HEK293 (cell line): ENCODE results near the gene RFX4.

ENCODE experiments used
- CTCF ChIA-PET: fragments of 350-600 bp; formaldehyde crosslinking; extraction: SDS; loops from one replicate; lab custom pipeline; 2021; ENCODE audit warnings: antibody characterized with exemption; lab: Yijun Ruan, JAX
- POLR2A ChIA-PET: fragments of 300-600 bp; formaldehyde crosslinking; extraction: SDS; loops from one replicate; lab custom pipeline; 2020; ENCODE audit warnings: antibody characterized with exemption, inconsistent platforms; lab: Yijun Ruan, JAX
- H3K27ac ChIP-seq: fragments of 200-500 bp; sonication (Bioruptor generic); 2 replicates; pipeline ENCODE4 v1.5.1; 2014; ENCODE audit warnings: low read depth, low read length, control low read depth, inconsistent platforms; ENCODE audit errors: extremely low read depth
- H3K36me3 ChIP-seq, 2 experiments: fragments of 200-500 bp in 1 of 2; sonication (Bioruptor generic) in 1 of 2; 1 replicate in 1 of 2; 2 replicates in 1 of 2; pipeline ENCODE4 v1.5.1; 2014 to 2017; ENCODE audit warnings: inconsistent platforms in 2 of 2, low read length in 2 of 2; ENCODE audit not compliant: control insufficient read depth in 2 of 2, insufficient read depth in 1 of 2
- H3K4me1 ChIP-seq: fragments of 200-500 bp; sonication (Bioruptor generic); 2 replicates; pipeline ENCODE4 v1.5.1; 2014; ENCODE audit warnings: mild to moderate bottlenecking, low read length, inconsistent platforms; ENCODE audit not compliant: control insufficient read depth, insufficient read depth
- H3K4me3 ChIP-seq: 2 replicates; pipeline ENCODE4 v1.5.1; 2011; ENCODE audit warnings: low read depth, mild to moderate bottlenecking, control low read depth, low read length, moderate library complexity
- H3K9me3 ChIP-seq: fragments of 200-500 bp; sonication (Bioruptor generic); 2 replicates; pipeline ENCODE4 v1.5.1; 2014; ENCODE audit warnings: low read depth, low read length, inconsistent platforms; ENCODE audit not compliant: control insufficient read depth, insufficient read depth
- CTCF ChIP-seq: fragments of 450-650 bp; formaldehyde crosslinking; IDR thresholded peaks from 2 replicates; pipeline ENCODE4 v1.5.1; 2016; ENCODE audit warnings: missing biosample characterization, missing genetic modification characterization
- MYNN ChIP-seq: fragments of 450-650 bp; formaldehyde crosslinking; IDR thresholded peaks from 2 replicates; pipeline ENCODE4 v1.5.1; 2016; ENCODE audit warnings: missing biosample characterization, missing genetic modification characterization, borderline replicate concordance
- SCRT2 ChIP-seq: fragments of 450-650 bp; formaldehyde crosslinking; IDR thresholded peaks from 2 replicates; pipeline ENCODE4 v1.5.1; 2016; ENCODE audit warnings: missing biosample characterization, missing genetic modification characterization
- SETDB1 ChIP-seq: IDR thresholded peaks from one replicate; pipeline ENCODE4 v1.6.1; 2017; ENCODE audit warnings: mild to moderate bottlenecking, low read length, moderate library complexity, mixed read lengths; ENCODE audit not compliant: insufficient read length
- ZBTB1 ChIP-seq: fragments of 450-650 bp; formaldehyde crosslinking; IDR thresholded peaks from 2 replicates; pipeline ENCODE4 v1.5.1; 2016; ENCODE audit warnings: missing biosample characterization, missing genetic modification characterization
- ZFHX2 ChIP-seq: fragments of 450-650 bp; formaldehyde crosslinking; conservative IDR thresholded peaks from 2 replicates; pipeline ENCODE4 v1.5.1; 2016; ENCODE audit warnings: missing biosample characterization, missing genetic modification characterization
- ZNF121 ChIP-seq: fragments of 450-650 bp; formaldehyde crosslinking; IDR thresholded peaks from 2 replicates; pipeline ENCODE4 v1.5.1; 2016; ENCODE audit warnings: missing biosample characterization, missing genetic modification characterization
- ZNF202 ChIP-seq: fragments of 450-650 bp; formaldehyde crosslinking; IDR thresholded peaks from 2 replicates; pipeline ENCODE4 v1.5.1; 2016; ENCODE audit warnings: missing biosample characterization, missing genetic modification characterization, borderline replicate concordance
- ZNF341 ChIP-seq: fragments of 450-650 bp; formaldehyde crosslinking; IDR thresholded peaks from 2 replicates; pipeline ENCODE4; 2016; ENCODE audit warnings: low read depth, missing biosample characterization, missing genetic modification characterization
- ZNF449 ChIP-seq: fragments of 450-650 bp; formaldehyde crosslinking; IDR thresholded peaks from 2 replicates; pipeline ENCODE4 v1.5.1; 2017; ENCODE audit warnings: missing biosample characterization, mild to moderate bottlenecking, missing genetic modification characterization, moderate library complexity
- ZNF548 ChIP-seq: fragments of 450-650 bp; formaldehyde crosslinking; IDR thresholded peaks from 2 replicates; pipeline ENCODE4 v1.5.1; 2016; ENCODE audit warnings: missing biosample characterization, missing genetic modification characterization
- ZNF558 ChIP-seq: fragments of 450-650 bp; formaldehyde crosslinking; IDR thresholded peaks from 2 replicates; pipeline ENCODE4 v1.5.1; 2016; ENCODE audit warnings: missing biosample characterization, missing genetic modification characterization
- ZNF561 ChIP-seq: fragments of 450-650 bp; IDR thresholded peaks from 2 replicates; pipeline ENCODE4 v1.5.1; 2018; ENCODE audit warnings: missing biosample characterization, missing genetic modification characterization, borderline replicate concordance
- ZNF610 ChIP-seq: fragments of 450-650 bp; formaldehyde crosslinking; IDR thresholded peaks from 2 replicates; pipeline ENCODE4 v1.5.1; 2016; ENCODE audit warnings: missing biosample characterization, missing genetic modification characterization, borderline replicate concordance
- ZNF654 ChIP-seq: fragments of 450-650 bp; formaldehyde crosslinking; IDR thresholded peaks from 2 replicates; pipeline ENCODE4 v1.5.1; 2016; ENCODE audit warnings: low read depth, missing biosample characterization, missing genetic modification characterization
- ZNF660 ChIP-seq: fragments of 450-650 bp; IDR thresholded peaks from 2 replicates; pipeline ENCODE4 v1.5.1; 2018; ENCODE audit warnings: missing biosample characterization, mild to moderate bottlenecking, missing genetic modification characterization
- ZSCAN4 ChIP-seq: fragments of 450-650 bp; formaldehyde crosslinking; IDR thresholded peaks from 2 replicates; pipeline ENCODE4 v1.5.1; 2017; ENCODE audit warnings: missing biosample characterization, missing genetic modification characterization
- TF ChIP-seq, protein P1 (sequence below): fragments of 450-650 bp; formaldehyde crosslinking; conservative IDR thresholded peaks from 2 replicates; pipeline ENCODE4 v1.5.1; 2016; ENCODE audit warnings: low read depth, missing biosample characterization, missing genetic modification characterization

The RFX4 gene

GRCh38 chr12:106744600-106744999 lies 161.8 kb downstream of the RFX4 start (continued):
- no peak for TF ChIP-seq MYNN (tag by site-specific recombination)
- TF ChIP-seq ZFHX2 (tag by site-specific recombination) = 0 out of 2 replicates have a peak, but pooled peaks have one; percentile 48
- no peak for TF ChIP-seq SETDB1
- TF ChIP-seq ZNF558 = no peak
- TF ChIP-seq ZNF548 (tag by site-specific recombination) = no peak

GRCh38 chr12:106745181-106745745 lies 162.5 kb downstream of the RFX4 start:
- H3K4me3 ChIP-seq = no peak overlapping the region
- TF ChIP-seq ZNF341 (tag by site-specific recombination) = peak; percentile 64
- TF ChIP-seq, protein P1, sequence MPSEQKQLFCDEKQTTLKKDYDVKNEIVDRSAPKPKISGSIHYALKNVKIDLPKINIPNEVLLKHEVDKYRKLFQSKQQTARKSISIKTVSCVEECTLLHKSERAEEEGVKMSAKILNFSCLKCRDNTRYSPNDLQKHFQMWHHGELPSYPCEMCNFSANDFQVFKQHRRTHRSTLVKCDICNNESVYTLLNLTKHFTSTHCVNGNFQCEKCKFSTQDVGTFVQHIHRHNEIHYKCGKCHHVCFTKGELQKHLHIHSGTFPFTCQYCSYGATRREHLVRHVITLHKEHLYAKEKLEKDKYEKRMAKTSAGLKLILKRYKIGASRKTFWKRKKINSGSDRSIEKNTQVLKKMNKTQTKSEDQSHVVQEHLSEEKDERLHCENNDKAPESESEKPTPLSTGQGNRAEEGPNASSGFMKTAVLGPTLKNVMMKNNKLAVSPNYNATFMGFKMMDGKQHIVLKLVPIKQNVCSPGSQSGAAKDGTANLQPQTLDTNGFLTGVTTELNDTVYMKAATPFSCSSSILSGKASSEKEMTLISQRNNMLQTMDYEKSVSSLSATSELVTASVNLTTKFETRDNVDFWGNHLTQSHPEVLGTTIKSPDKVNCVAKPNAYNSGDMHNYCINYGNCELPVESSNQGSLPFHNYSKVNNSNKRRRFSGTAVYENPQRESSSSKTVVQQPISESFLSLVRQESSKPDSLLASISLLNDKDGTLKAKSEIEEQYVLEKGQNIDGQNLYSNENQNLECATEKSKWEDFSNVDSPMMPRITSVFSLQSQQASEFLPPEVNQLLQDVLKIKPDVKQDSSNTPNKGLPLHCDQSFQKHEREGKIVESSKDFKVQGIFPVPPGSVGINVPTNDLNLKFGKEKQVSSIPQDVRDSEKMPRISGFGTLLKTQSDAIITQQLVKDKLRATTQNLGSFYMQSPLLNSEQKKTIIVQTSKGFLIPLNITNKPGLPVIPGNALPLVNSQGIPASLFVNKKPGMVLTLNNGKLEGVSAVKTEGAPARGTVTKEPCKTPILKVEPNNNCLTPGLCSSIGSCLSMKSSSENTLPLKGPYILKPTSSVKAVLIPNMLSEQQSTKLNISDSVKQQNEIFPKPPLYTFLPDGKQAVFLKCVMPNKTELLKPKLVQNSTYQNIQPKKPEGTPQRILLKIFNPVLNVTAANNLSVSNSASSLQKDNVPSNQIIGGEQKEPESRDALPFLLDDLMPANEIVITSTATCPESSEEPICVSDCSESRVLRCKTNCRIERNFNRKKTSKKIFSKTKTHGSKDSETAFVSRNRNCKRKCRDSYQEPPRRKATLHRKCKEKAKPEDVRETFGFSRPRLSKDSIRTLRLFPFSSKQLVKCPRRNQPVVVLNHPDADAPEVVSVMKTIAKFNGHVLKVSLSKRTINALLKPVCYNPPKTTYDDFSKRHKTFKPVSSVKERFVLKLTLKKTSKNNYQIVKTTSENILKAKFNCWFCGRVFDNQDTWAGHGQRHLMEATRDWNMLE = no peak
- TF ChIP-seq, all 188 proteins: peak for 1
- Histone ChIP-seq H3K36me3 (no peaks in the 10 kb centered on the region), H3K4me1 (no peaks in the 10 kb centered on the region), H3K9me3 (no peaks in the 10 kb centered on the region), H3K27ac (no peak overlapping the region)
- ChIA-PET POLR2A (no interaction called here), CTCF (no interaction called here)

- Histone ChIP-seq H3K9me3 (no peaks in the 10 kb centered on the region), H3K27ac (no peak overlapping the region), H3K4me3 (no peak overlapping the region), H3K36me3 (no peaks in the 10 kb centered on the region), H3K4me1 (no peaks in the 10 kb centered on the region)
- TF ChIP-seq ZSCAN4 (tag by site-specific recombination) (no peak), ZNF121 (tag by site-specific recombination) (no peak), ZNF449 (tag by site-specific recombination) (no peak), ZNF202 (tag by site-specific recombination) (no peak), ZNF610 (tag by site-specific recombination) (no peak), ZNF654 (tag by site-specific recombination) (no peak), ZNF561 (tag by site-specific recombination) (no peak), ZNF660 (tag by site-specific recombination) (no peak), SCRT2 (tag by site-specific recombination) (no peak), CTCF (tag by site-specific recombination) (no peak), ZBTB1 (tag by site-specific recombination) (no peak)
- ChIA-PET CTCF (interaction anchor here (0.7 kb wide), 1 partner anchor 28 kb away, joined by 3 read pairs; no protein-coding TSS in a partner anchor), POLR2A (no interaction called here)
Observed at GRCh38 chr12:106747973-106748436, 165.2 kb downstream of the RFX4 start.
